Measurements from ENCODE around the gene FOXP1.

DNA sequence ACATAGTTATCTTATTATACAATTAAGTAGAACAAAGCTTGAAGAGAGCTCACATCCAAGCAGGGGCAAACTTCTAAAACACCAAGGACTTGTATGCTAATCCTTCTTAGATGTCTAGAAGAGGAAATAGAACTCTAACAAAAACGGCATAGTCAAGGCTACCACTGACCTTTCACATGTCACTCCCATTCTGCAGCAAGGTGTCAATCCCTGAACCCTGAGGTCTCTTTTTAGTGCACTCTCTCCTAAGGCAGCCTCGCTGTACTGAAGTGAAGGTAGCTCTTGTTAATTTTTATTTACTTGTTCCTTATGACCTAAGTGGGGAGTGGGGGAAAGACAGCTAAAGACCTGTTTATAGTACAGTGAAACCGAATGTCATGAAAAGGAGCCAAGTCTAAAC, 506.5 kb downstream of the FOXP1 start:
- TF ChIP-seq, protein P1, sequence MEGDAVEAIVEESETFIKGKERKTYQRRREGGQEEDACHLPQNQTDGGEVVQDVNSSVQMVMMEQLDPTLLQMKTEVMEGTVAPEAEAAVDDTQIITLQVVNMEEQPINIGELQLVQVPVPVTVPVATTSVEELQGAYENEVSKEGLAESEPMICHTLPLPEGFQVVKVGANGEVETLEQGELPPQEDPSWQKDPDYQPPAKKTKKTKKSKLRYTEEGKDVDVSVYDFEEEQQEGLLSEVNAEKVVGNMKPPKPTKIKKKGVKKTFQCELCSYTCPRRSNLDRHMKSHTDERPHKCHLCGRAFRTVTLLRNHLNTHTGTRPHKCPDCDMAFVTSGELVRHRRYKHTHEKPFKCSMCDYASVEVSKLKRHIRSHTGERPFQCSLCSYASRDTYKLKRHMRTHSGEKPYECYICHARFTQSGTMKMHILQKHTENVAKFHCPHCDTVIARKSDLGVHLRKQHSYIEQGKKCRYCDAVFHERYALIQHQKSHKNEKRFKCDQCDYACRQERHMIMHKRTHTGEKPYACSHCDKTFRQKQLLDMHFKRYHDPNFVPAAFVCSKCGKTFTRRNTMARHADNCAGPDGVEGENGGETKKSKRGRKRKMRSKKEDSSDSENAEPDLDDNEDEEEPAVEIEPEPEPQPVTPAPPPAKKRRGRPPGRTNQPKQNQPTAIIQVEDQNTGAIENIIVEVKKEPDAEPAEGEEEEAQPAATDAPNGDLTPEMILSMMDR (IDR thresholded peaks at IDR 0.05; ENCODE audit: insufficient read depth, low read length, poor library complexity, severe bottlenecking) = no peak
- no peak for TF ChIP-seq EZH2phosphoT487 (conservative IDR thresholded peaks at IDR 0.05; ENCODE audit: low read length)

Measured in SU-DHL-6 (cell line).